NCI-H345 treated with DMSO at 0.1 percent for 48 hours (cell line): ENCODE data around the gene FCGR1A.
"Not testable (repeated sequence)": the region's sequence is repeated elsewhere in the genome, so short reads cannot be mapped to it uniquely, and the experiment has no call there.

Experiments
- DNase-seq: peaks from one replicate; lab custom pipeline; 2025; ENCODE audit not compliant: unreplicated experiment; lab: John Stamatoyannopoulos, UW

The FCGR1A gene

DNA sequence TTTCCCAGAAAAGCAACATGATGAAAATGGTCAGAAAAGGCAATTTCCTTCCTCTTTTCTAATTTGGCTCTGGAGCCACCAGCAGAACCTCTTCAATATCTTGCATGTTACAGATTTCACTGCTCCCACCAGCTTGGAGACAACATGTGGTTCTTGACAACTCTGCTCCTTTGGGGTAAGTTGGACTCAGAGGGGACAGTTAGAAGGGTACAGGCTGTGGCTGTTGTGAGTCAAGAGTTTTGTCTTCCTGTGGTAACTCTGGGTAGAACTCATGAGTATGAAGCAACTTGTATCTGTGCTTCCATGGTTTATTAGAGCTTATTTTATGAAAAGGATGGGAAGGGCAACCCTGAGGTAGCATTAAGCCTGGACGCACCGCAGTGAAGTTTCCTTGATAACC, at the start of gene FCGR1A:
Gene FCGR1A, plus strand, starts transcription at position 95 of the 400 bp plus-strand sequence. Its CDS starts 50 bp downstream, at position 145.
- not testable (repeated sequence) for DNase-seq

DNA sequence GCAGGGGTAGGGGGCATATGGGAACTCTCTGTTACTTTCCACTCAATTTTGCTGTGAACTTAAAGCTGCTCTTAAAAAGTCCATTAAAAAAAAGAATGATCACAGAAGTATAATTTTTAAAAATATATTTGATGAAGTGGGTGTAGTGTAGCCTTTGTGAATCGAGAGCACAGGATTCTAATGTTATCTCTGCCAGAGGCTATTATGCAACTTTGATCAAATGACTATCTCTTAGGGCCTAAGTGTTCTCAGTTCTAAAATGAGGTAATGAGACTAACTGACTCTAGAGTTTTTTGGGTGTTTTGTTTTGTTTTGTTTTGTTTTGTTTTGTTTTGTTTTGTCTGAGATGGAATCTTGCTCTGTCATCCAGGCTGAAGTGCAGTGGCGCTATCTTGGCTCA, 49.7 kb upstream of the FCGR1A start:
- not testable (repeated sequence) for DNase-seq

DNA sequence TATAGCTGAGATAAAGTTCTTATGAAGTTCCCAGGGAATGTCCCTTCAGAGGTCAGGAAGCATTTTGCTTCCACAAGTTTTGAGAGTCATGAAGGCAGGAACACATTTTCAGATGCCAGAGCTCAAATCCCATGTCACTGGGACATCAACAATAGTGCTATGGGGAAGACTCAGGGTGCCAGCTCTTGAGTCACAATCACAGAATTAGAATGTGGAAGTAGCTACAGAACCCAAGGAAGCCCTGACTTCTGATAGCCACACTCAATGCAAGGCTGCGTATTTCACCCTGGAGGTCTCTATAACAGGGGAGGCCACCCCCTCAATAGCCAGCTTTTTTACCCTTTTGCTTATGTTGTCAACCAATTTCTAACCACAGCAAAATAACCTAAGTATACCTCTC, 47.8 kb upstream of the FCGR1A start:
- not testable (repeated sequence) for DNase-seq

DNA sequence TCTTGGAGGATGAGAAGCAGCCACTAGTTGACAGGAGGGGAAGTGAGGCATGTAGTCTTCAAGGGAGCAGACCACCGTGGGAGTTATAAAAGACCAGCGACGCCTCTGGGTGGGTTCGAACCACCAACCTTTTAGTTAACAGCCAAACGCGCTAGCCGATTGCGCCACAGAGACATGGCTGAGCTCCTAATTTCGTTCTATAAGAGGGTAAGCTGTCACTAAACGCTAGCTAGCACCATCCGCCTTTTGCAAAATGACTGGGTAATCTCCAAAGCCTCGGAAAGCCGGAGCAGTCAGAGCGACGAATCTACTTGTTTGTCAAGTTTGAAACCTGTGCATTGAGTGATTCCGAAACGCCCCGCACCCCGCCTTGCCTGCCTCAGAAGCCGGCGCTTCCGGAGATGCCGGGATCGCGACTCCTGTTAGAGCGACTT, 42.3 kb upstream of the FCGR1A start:
- DNase-seq = not testable (repeated sequence)

GRCh38 chr1:149740590-149741230, 41.8 kb upstream of the FCGR1A start:
- DNase-seq = not testable (repeated sequence)

DNA sequence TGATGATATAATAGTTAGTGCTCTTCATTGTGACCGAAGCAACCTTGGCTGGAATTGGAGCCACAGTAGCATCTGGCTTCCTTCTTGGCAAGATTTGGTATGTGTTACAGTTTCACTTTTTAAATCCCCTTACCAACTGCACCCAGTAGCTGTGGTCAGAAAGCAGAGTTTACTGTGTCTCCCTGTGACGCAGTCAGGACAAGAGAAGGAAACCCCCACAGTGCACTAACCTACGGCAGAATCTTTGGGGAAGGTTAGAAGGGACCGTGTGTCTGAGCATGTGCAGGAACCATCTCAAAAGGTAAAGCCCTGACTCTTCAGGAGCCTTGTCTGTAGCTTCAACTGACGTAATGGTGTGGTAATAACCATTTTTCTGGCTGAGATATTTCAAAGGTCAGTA, 40.6 kb upstream of the FCGR1A start:
- DNase-seq = not testable (repeated sequence)

GRCh38 chr1:149746463-149747356, 35.8 kb upstream of the FCGR1A start:
- not testable (repeated sequence) for DNase-seq

DNA sequence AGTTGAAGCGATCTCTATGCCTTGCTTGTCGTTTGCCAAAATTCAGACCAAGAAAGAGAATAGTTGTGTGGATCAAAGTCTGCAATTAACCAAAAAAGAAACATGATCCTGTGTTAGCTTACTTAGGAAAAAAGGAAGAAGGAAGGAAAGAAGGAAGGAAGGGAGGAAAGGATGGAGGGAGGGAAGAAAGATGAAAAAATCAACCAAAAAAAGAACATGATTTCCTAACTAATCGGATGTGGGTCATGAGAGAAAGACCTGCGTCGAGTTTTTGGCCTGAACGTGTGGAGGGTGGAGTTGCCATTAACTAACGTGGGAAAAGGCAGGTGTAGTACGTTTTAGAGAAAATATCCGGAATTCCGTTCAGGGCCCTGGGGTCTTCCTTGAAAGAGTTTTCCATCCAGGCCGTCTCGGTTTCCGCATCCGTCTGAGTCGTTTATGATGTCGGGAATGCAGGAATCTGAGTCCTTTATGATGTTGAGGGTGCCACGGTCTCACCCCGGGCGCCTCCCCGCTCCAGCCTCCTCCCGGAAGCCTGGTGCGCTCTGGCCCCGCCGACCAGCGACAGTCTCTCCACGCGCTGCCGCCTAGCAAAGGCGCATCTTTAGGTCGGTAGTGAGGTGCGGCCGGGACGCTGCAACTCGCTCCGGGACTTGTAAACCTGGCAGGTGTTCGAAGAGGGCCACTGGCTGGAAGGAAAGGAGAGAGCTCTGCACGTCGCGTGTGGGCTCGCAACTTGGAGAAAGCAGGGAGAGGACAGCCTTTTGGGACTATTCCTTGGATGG, 34.9 kb upstream of the FCGR1A start:
- not testable (repeated sequence) for DNase-seq

- DNase-seq = not testable (repeated sequence)
These were observed 34.4 kb upstream of the FCGR1A start for GRCh38 chr1:149748144-149748500.

- not testable (repeated sequence) for DNase-seq
These were observed 31.9 kb upstream of the FCGR1A start for GRCh38 chr1:149750562-149750961.

DNA sequence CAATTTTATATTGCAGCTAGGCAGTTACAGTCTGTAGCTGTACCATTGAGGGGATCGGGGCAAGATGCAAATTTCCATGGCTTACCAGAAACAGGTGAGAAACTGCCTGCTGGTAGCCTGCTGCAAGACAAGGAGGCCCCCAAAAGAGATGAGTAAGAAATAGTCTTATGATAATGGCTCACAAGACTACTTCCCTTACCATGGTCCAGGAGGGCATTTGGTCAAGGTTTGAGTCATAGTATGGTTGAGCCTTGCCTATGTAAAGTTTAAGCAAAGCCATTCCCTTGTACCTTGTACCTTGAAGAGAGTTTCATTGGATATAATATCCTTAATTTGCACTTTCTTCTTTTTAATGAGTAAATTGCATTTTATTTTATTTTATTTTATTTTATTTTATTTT, 30.3 kb upstream of the FCGR1A start:
- DNase-seq = not testable (repeated sequence)

DNA sequence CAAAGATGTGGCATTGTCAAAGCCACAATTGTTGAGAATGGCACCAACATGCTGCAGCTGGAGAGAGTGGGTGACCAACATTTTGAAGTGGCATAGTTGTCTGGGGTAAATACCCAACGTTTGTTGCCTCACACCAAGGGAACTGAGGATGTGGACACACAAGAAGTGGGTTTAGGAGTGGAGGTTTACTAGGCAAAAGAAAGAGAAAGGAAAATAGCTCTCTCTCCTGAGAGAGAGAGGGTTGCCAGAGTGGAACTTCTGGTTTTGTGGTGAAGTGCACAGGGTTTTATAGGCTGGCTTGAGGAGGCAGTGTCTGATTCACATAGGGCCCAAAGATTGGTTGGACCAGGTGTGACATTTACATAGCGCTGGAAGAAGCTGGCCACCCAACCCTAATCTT, 29.0 kb upstream of the FCGR1A start:
- DNase-seq = not testable (repeated sequence)

GRCh38 chr1:149755294-149755693, 27.2 kb upstream of the FCGR1A start:
- DNase-seq = not testable (repeated sequence)

DNA sequence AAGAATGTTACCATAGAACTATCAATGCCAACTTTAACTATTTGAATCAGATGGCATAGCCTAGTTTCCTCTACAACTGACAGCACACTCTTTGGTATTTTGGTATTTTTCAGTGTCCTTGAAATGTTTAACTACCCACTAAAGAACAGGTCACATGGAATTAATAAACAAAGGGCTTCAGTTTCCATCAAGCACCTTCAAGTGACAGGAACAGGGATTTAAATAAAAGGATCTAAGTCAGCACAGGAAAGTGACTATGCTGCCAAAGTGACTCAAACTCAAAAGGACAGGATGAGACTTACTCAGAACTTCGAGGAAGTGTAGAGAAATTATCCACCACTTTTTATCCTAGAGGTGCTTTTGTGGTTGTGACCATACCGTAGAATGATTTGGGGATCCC, 20.2 kb upstream of the FCGR1A start:
- not testable (repeated sequence) for DNase-seq

DNA sequence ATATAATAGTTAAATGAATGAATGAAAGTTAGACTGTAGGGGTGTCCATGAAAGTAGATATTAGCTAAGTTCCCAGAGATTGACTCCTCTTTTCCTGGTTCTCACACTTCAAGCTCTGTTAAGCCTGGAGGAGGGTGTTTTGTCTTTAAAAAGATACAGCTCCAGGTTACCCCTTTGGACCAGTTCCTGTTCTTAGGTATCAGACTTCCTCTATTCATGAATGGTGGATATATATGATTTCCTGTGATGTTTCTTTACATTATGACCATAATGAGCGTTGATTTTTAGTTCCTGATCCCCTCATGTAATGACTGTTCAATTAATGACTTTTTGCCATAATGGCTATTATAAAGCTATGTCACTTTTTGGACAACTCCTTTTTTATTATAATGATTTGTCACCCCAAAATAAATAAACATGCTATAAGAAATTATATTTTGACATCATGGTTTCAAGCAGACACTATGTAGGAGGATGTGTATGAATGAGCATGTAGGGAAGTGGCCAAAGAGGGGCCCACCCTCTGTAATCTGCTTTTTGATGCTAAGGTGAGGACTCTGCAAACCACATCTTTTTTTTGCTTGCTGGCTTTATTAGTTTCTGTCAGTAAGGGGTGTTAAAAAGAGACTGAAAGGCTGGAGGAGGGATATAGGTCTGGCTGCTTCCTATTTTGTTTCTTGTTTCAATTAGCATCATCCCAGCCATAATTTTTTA, 18.2 kb upstream of the FCGR1A start:
- DNase-seq = not testable (repeated sequence)

GRCh38 chr1:149766241-149766640, 16.3 kb upstream of the FCGR1A start:
- not testable (repeated sequence) for DNase-seq

DNA sequence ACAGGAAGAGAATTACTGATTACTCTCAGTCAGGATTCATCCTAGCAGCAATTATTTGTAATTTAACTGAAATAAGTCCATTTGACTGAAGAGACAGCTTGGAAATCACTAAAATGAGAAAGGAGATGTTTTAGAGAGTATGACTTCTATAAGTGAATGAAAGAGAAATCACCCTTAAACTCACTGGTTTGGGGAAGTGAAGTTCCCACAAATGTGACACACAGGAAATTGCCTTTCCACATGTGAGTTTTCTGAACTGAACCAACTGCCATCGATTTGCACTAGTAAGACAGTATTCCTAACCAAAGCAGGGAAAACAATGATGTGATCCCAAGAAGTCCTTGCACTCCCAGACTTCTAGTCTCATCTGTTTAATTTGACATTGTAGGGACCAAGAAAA, 13.3 kb upstream of the FCGR1A start:
- DNase-seq = not testable (repeated sequence)

- not testable (repeated sequence) for DNase-seq
These were observed 11.8 kb upstream of the FCGR1A start for GRCh38 chr1:149770661-149771060.

DNA sequence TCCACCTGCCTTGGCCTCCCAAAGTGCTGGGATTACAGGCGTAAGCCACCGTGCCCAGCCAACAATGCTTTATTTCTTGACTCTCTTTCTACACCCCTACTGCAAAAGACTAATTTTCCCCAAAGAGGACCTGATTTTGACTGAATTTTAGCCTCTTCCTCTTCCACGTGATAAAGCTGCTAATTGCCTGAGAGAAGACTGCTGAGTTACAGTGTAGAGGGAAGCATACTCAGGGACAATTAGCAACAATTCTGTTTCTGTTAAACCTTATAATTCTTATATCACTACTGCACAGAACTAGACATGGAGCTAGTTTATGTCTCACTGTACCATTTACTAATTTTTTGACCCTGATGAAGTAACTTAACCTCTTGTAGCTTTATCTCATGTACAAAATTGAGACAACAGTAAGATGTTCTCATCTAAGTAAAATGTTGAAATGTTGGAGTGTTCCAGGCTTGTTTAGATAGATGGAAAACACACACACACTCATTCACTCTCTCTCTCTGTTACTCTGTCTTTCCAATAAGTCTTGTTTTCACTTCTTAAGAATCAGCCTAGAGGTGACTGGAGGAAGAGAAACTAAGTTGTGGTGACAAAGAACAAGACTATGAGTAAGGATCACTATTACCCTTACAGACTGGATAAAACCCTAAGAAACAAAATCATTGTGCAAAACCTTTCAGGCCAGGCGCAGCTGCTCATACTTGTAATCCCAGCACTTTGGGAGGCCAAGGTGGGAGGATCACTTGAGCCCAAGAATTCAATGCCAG, 10.7 kb upstream of the FCGR1A start:
- not testable (repeated sequence) for DNase-seq
